ENCODE data around the gene MEF2A. TPM values are rescaled to one million over a fixed set of nuclear protein-coding genes. Genes with fewer than 3 reads are reported as not detected.

The MEF2A gene
- total RNA-seq, 1 donor from 2014 or later: 11.1 TPM

GRCh38 chr15:99763827-99764226 lies 198.0 kb downstream of the MEF2A start:
- DNase-seq (ENCODE audit: low read depth): no peak
- FAIRE-seq: no peak
- no peak for TF ChIP-seq CTCF (IDR thresholded peaks at IDR 0.05; ENCODE audit: insufficient read depth, low read length, severe bottlenecking)
- Histone ChIP-seq H3K27me3 (ENCODE audit: control insufficient read depth, insufficient read depth, low read length) (no peaks in the 10 kb centered on the region), H3K36me3 (ENCODE audit: control insufficient read depth, insufficient read depth, low read length) (no peaks in the 10 kb centered on the region), H3K4me3 (ENCODE audit: low read depth, low read length) (no peak overlapping the region)

- no peaks in the 10 kb centered on the region for H3K36me3 ChIP-seq (ENCODE audit: control insufficient read depth, insufficient read depth, low read length)
- DNase-seq (ENCODE audit: low read depth): no peak
- no peak for FAIRE-seq
- no peak overlapping the region for H3K4me3 ChIP-seq (ENCODE audit: low read depth, low read length)
- no peak for TF ChIP-seq CTCF (IDR thresholded peaks at IDR 0.05; ENCODE audit: insufficient read depth, low read length, severe bottlenecking)
- no peaks in the 10 kb centered on the region for H3K27me3 ChIP-seq (ENCODE audit: control insufficient read depth, insufficient read depth, low read length)
These were observed 198.7 kb downstream of the MEF2A start for GRCh38 chr15:99764522-99764921.

Other genes with a start within 250 kb of the MEF2A start
- 13.2 and 14.1 TPM in 2 replicates for gene LYSMD4, start 167.5 kb downstream of the MEF2A start, total RNA-seq